B cell (primary cell): ENCODE measurements around the gene DNM2. TPM values are rescaled to one million over a fixed set of nuclear protein-coding genes. Genes with fewer than 3 reads are reported as not detected.

Experiments used
- ATAC-seq: fragments of 200-7000 bp; cut with Tn5 transposase; one replicate; pipeline ENCODE4 v1.10.0; 2021; ENCODE audit warnings: low read depth, mild to moderate bottlenecking, moderate number of reproducible peaks, moderate library complexity
- CTCF ChIA-PET: fragments of 350-600 bp; sonication (Branson Sonifier 250); formaldehyde crosslinking; loops from one replicate; lab custom pipeline; 2021; ENCODE audit warnings: antibody characterized with exemption, inconsistent platforms; lab: Charles Lee
- POLR2A ChIA-PET: fragments of 350-600 bp; sonication (Branson Sonifier 250); formaldehyde crosslinking; loops from one replicate; lab custom pipeline; 2021; ENCODE audit warnings: antibody characterized with exemption; lab: Charles Lee
- DNase-seq: peaks from one replicate; pipeline ENCODE4 v3.0.0; 2013
- H2AFZ ChIP-seq: 2 replicates; pipeline ENCODE4 v1.6.1; 2012; ENCODE audit warnings: mild to moderate bottlenecking, low read depth, low read length; ENCODE audit not compliant: insufficient read depth, poor library complexity, severe bottlenecking
- H3K27ac ChIP-seq, 2 donors: 1 replicate in 1 of 2; 2 replicates in 1 of 2; pipeline ENCODE4 v1.5.1; 2012 to 2013; ENCODE audit warnings: low read length in 2 of 2, mild to moderate bottlenecking in 2 of 2, moderate library complexity in 1 of 2
- H3K27me3 ChIP-seq, 4 experiments: fragments of 200-600 bp in 1 of 4; sonication (generic) in 1 of 4; replicated peaks in 1 of 4; 1 replicate in 2 of 4; 2 replicates in 2 of 4; pipeline versions ENCODE4 v1.6.1 to v1.7.0; 2013 to 2016; ENCODE audit warnings: low read length in 3 of 4, mild to moderate bottlenecking in 2 of 4, mixed read lengths in 1 of 4, moderate library complexity in 1 of 4; ENCODE audit not compliant: insufficient read depth in 4 of 4, control insufficient read depth in 3 of 4; ENCODE audit errors: control extremely low read depth in 1 of 4
- H3K36me3 ChIP-seq, 2 experiments: replicated peaks in 1 of 2; 1 replicate in 1 of 2; 2 replicates in 1 of 2; pipeline versions ENCODE4 v1.6.1 to v1.7.1; 2013; ENCODE audit warnings: low read length in 1 of 2; ENCODE audit not compliant: insufficient read depth in 2 of 2, control insufficient read depth in 1 of 2; ENCODE audit errors: control extremely low read depth in 1 of 2, extremely low read depth in 1 of 2
- H3K4me1 ChIP-seq, 2 donors: fragments of 200-600 bp in 1 of 2; sonication (generic) in 1 of 2; 1 replicate in 1 of 2; 2 replicates in 1 of 2; pipeline versions ENCODE4 v1.5.1 to v1.6.1; 2013 to 2017; ENCODE audit warnings: low read length in 2 of 2; ENCODE audit not compliant: control insufficient read depth in 2 of 2, insufficient read depth in 2 of 2
- H3K4me2 ChIP-seq: replicated peaks from 2 replicates; pipeline ENCODE3; 2012; ENCODE audit warnings: mild to moderate bottlenecking, low read depth, low read length; ENCODE audit not compliant: poor library complexity, severe bottlenecking
- H3K4me3 ChIP-seq, 5 experiments: fragments of 200-600 bp in 1 of 5; sonication (generic) in 1 of 5; 1 replicate in 3 of 5; 2 replicates in 2 of 5; pipeline versions ENCODE4 v1.5.1 to v1.7.0; 2011 to 2016; ENCODE audit warnings: low read length in 4 of 5, mild to moderate bottlenecking in 4 of 5, low read depth in 2 of 5, control low read depth in 1 of 5, moderate library complexity in 1 of 5; ENCODE audit not compliant: insufficient read depth in 1 of 5; ENCODE audit errors: control extremely low read depth in 1 of 5, extremely low read depth in 1 of 5
- H3K79me2 ChIP-seq: fragments of 200-600 bp; sonication (generic); one replicate; pipeline ENCODE4 v1.6.0; 2016; ENCODE audit warnings: low read length; ENCODE audit not compliant: control insufficient read depth, insufficient read depth
- H3K9ac ChIP-seq: fragments of 200-600 bp; sonication (generic); 2 replicates; pipeline ENCODE4 v1.6.1; 2017; ENCODE audit warnings: mild to moderate bottlenecking, low read length, moderate library complexity
- H3K9me3 ChIP-seq, 3 donors: one replicate each; pipeline versions ENCODE4 v1.6.1 to v1.7.1; 2013; ENCODE audit warnings: low read length in 2 of 3; ENCODE audit not compliant: control insufficient read depth in 2 of 3, insufficient read depth in 1 of 3; ENCODE audit errors: control extremely low read depth in 1 of 3
- H4K20me1 ChIP-seq: 2 replicates; pipeline ENCODE4 v1.6.0; 2012; ENCODE audit warnings: mild to moderate bottlenecking, low read length; ENCODE audit not compliant: insufficient read depth, control insufficient read depth, poor library complexity, severe bottlenecking
- H3K27ac Mint-ChIP-seq: one replicate; pipeline ENCODE4 v1.8.0; 2021; ENCODE audit warnings: mixed read lengths
- H3K27me3 Mint-ChIP-seq: one replicate; pipeline ENCODE4 v1.8.0; 2021; ENCODE audit warnings: mixed read lengths
- H3K4me1 Mint-ChIP-seq: one replicate; pipeline ENCODE4 v1.8.0; 2021; ENCODE audit warnings: mixed read lengths
- H3K4me3 Mint-ChIP-seq: one replicate; pipeline ENCODE4 v1.8.0; 2021; ENCODE audit warnings: mixed read lengths
- H3K9me3 Mint-ChIP-seq: one replicate; pipeline ENCODE4 v1.8.0; 2022; ENCODE audit warnings: mixed read lengths; ENCODE audit not compliant: insufficient read depth
- EZH2 ChIP-seq: IDR thresholded peaks from 2 replicates; pipeline ENCODE4 v1.6.1; 2012; ENCODE audit warnings: borderline replicate concordance, low read depth, mild to moderate bottlenecking, moderate library complexity, low read length; ENCODE audit not compliant: insufficient read depth, poor library complexity, severe bottlenecking
- WGBS: methylation state at CpG from one replicate; pipeline ENCODE4 v1.1.5; 2013; ENCODE audit warnings: missing lambda C conversion rate; ENCODE audit not compliant: insufficient coverage; 5-methylcytosine and 5-hydroxymethylcytosine counted together
- intact Hi-C: fragments of 100-400 bp; cut with micrococcal nuclease; formaldehyde crosslinking; loops from one replicate; pipeline ENCODE4 v1.10.0; 2022
- polyA plus RNA-seq: library from polyadenylated mRNA; depleted of rRNA; stranded (reverse); fragments of >200 nt; gene quantifications from 2 replicates; pipeline ENCODE4 v1.2.3, GENCODE V29; 2012
- total RNA-seq, 2 donors: library from RNA; stranded (reverse); fragments of 120-200 nt in 1 of 2; gene quantifications; 1 replicate in 1 of 2; 2 replicates in 1 of 2; pipeline versions ENCODE4 v1.2.3 to v1.2.4, GENCODE V29; 2013 to 2022
- TF ChIP-seq, protein P1 (sequence below): fragments of 200-600 bp; IDR thresholded peaks from one replicate; pipeline ENCODE4 v1.8.0; 2022; ENCODE audit warnings: antibody characterized with exemption, mild to moderate bottlenecking

Gene DNM2
- total and polyA plus RNA-seq, 2 donors (not counting 1 experiment from before 2014, with no cell fraction given): 163 to 353 TPM

DNA sequence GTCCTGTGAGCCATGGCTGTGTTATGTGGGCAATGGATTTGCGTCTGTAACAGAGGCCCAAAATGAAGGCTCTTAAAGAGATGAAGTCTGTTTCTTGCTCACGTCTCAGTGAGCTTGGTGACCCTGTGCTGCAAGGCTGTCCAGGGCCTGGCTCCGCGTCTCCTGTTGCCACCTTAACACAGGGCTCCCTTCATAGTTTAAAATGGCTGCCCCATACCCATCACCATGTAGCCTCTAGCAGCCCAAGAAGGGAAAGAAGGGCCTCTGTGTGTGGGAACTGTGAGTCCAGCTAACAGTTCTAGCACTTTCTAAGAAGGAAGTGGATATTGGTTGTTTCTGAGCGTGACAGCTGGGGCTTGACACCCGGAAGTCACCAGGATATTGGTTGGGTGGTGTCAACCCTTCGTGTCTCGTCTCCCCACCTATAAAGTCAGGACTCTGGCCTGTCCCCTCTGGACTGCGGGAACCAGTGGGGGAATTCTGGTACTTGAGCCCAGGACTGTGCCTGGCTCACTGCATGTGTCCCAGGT lies 97.2 kb downstream of the DNM2 start:
- Histone ChIP-seq H3K9me3 (no peaks in the 10 kb centered on the region), H3K79me2 (peaks cover 21% of the 10 kb centered on the region), H3K4me1 (no peaks in the 10 kb centered on the region), H3K4me3 (no peak overlapping the region), H3K36me3 (peaks cover 0 to 57% of the 10 kb centered on the region in 2 experiments), H3K27me3 (no peaks in the 10 kb centered on the region), H3K27ac (no peak overlapping the region), H3K9ac (no peak overlapping the region), H4K20me1 (peaks cover 17% of the 10 kb centered on the region), H2AFZ (no peak overlapping the region), H3K4me2 (no peak overlapping the region)
- no peak overlapping the region for H3K4me3 Mint-ChIP-seq
- POLR2A ChIA-PET: no interaction called here
- WGBS: 96% methylated on average over 4 of the region's 9 CpGs
- TF ChIP-seq, protein P1, sequence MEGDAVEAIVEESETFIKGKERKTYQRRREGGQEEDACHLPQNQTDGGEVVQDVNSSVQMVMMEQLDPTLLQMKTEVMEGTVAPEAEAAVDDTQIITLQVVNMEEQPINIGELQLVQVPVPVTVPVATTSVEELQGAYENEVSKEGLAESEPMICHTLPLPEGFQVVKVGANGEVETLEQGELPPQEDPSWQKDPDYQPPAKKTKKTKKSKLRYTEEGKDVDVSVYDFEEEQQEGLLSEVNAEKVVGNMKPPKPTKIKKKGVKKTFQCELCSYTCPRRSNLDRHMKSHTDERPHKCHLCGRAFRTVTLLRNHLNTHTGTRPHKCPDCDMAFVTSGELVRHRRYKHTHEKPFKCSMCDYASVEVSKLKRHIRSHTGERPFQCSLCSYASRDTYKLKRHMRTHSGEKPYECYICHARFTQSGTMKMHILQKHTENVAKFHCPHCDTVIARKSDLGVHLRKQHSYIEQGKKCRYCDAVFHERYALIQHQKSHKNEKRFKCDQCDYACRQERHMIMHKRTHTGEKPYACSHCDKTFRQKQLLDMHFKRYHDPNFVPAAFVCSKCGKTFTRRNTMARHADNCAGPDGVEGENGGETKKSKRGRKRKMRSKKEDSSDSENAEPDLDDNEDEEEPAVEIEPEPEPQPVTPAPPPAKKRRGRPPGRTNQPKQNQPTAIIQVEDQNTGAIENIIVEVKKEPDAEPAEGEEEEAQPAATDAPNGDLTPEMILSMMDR: no peak
- no peak for TF ChIP-seq EZH2
- intact Hi-C loops: no loop called here
- no peaks in the 10 kb centered on the region for H3K9me3 Mint-ChIP-seq
- DNase-seq: no peak
- no peak for ATAC-seq
- H3K27ac Mint-ChIP-seq: no peak overlapping the region
- H3K4me1 Mint-ChIP-seq: no peaks in the 10 kb centered on the region
- no peaks in the 10 kb centered on the region for H3K27me3 Mint-ChIP-seq
- CTCF ChIA-PET: no interaction called here

- Mint-ChIP-seq H3K27ac (no peak overlapping the region), H3K4me1 (no peaks in the 10 kb centered on the region), H3K27me3 (no peaks in the 10 kb centered on the region), H3K9me3 (no peaks in the 10 kb centered on the region), H3K4me3 (no peak overlapping the region)
- WGBS: 97% methylated on average over 20 of the region's 21 CpGs
- no peak for DNase-seq
- no peak for ATAC-seq
- Histone ChIP-seq H3K27me3 (no peaks in the 10 kb centered on the region), H3K4me2 (no peak overlapping the region), H4K20me1 (peaks cover 9% of the 10 kb centered on the region), H3K36me3 (peaks cover 0 to 58% of the 10 kb centered on the region in 2 experiments), H3K9ac (no peak overlapping the region), H3K4me3 (no peak overlapping the region), H3K27ac (no peak overlapping the region), H3K79me2 (peaks cover 12% of the 10 kb centered on the region), H3K9me3 (no peaks in the 10 kb centered on the region), H2AFZ (no peak overlapping the region), H3K4me1 (no peaks in the 10 kb centered on the region)
- intact Hi-C loops: no loop called here
- CTCF ChIA-PET: no interaction called here
- POLR2A ChIA-PET: no interaction called here
- TF ChIP-seq, protein P1: no peak
- no peak for TF ChIP-seq EZH2
These were observed 98.2 kb downstream of the DNM2 start for GRCh38 chr19:10815969-10816644.
